ENCODE measurements around the gene TMEM114. TPM values are rescaled to one million over a fixed set of nuclear protein-coding genes. Genes with fewer than 3 reads are reported as not detected.
A peak's percentile ranks its signal among the peaks of the same experiment; 100 is the strongest.
"Not testable (repeated sequence)": the region's sequence is repeated elsewhere in the genome, so short reads cannot be mapped to it uniquely, and the experiment has no call there.

The TMEM114 gene
- total RNA-seq, 1 experiment from 2014 or later: not detected

- no peak for DNase-seq (ENCODE audit: low spot score)
- in situ Hi-C loops (cut with HindIII; ENCODE audit: low sequenced_read_pairs): no loop called here
These were observed 10.8 kb downstream of the TMEM114 start for GRCh38 chr16:8579559-8579958.

DNA sequence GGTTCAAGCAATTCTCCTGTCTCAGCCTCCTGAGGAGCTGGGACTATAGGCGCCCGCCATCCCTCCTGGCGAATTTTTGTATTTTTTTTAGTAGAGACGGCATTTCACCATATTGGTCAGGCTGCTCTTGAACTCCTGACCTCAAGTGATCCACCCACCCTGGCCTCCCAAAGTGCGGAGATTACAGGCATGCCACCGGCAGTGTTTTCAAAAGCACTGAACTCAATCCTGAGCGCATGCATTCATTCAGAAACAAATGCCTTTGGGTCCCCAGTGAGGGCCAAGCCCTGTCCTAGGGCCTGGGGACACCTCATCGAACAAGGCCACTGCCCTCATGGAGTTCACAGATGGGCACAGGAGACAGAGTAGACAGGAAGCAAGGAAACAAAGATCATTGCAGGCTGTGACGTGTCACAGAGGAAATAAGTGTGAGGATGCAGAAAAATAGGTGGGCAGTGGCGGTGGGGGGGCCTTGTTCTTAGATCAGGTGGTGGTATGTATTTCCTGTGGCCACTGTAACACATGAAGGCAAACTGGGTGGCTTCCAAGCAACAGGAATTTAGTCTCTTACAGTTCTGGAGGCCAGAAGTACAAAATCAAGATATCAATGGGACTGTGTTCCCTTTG lies 12.5 kb downstream of the TMEM114 start:
- in situ Hi-C loops (cut with HindIII; ENCODE audit: low sequenced_read_pairs): no loop called here
- no peak for DNase-seq (ENCODE audit: low spot score)

- in situ Hi-C loops (cut with HindIII; ENCODE audit: low sequenced_read_pairs): no loop called here
These were observed 13.9 kb downstream of the TMEM114 start for GRCh38 chr16:8576141-8577004.

DNA sequence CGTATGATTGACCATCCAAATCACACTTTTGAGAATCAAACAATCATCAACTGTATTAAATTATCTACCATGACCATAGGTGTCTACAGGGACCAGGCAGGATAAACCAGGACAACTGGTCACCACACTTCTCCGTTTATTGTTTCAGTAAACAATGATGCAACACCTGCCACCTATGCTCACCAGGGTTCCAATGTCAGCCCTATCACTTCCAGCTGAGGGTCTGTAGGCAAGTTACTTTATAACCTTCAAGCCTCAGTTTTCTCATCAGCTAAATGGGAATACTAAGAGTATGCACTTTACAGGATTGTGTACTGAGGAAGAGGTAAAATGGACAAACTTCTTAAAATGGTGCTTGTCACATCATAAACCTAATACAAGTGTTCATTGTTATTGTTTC lies 14.9 kb downstream of the TMEM114 start:
- no peak for DNase-seq (ENCODE audit: low spot score)
- in situ Hi-C loops (cut with HindIII; ENCODE audit: low sequenced_read_pairs): no loop called here

More at GRCh38 chr16:8576141-8577004, 13.9 kb downstream of the TMEM114 start:
- no peak for DNase-seq (ENCODE audit: low spot score)

GRCh38 chr16:8572919-8573724 lies 17.2 kb downstream of the TMEM114 start:
- in situ Hi-C loops (cut with HindIII; ENCODE audit: low sequenced_read_pairs): no loop called here
- peak; percentile 9 for DNase-seq (ENCODE audit: low spot score)

- in situ Hi-C loops (cut with HindIII; ENCODE audit: low sequenced_read_pairs): no loop called here
- no peak for DNase-seq (ENCODE audit: low spot score)
These were observed 18.0 kb downstream of the TMEM114 start for GRCh38 chr16:8572063-8572918.

GRCh38 chr16:8571061-8571596 lies 19.2 kb downstream of the TMEM114 start:
- in situ Hi-C loops (cut with HindIII; ENCODE audit: low sequenced_read_pairs): no loop called here
- DNase-seq (ENCODE audit: low spot score): no peak

DNA sequence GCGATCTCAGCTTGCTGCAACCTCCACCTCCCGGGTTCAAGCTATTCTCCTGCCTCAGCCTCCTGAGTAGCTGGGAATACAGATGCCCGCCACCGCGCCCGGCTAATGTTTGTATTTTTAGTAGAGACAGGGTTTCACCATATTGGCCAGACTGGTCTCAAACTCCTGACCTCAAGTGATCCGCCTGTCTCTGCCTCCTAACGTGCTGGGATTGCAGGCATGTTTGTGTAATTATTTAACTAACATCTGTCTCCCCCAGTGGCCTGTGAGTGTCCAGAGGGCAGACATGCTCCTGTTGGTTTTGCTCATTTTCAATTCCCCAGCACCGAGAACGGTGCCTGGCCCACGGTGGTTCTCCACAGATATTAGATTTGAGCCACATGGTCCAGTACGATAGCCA lies 19.9 kb downstream of the TMEM114 start:
- DNase-seq (ENCODE audit: low spot score); in situ Hi-C loops (cut with HindIII; ENCODE audit: low sequenced_read_pairs): not testable (repeated sequence)

GRCh38 chr16:8569650-8570346 lies 20.5 kb downstream of the TMEM114 start:
- in situ Hi-C loops (cut with HindIII; ENCODE audit: low sequenced_read_pairs): loop anchor here (5.0 kb wide), 1 partner anchor 68 kb away; no protein-coding TSS in a partner anchor
- DNase-seq (ENCODE audit: low spot score): peak; percentile 32

DNA sequence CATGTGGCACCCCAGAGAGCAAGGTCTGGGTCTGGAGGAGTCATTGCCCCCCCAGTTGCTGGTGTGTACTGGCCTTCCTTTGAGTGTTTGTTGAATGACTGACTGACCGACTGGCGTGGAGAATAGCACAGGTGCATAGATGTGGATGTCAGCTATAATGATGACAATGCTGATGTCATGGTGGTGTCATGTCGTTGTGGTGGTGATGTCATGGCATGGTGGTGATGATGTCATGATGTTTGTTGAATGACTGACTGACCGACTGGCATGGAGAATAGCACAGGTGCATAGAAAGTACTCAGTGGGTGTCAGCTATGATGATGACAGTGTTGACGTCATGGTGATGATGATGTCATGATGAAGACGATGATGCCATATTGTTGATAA lies 22.1 kb downstream of the TMEM114 start:
- in situ Hi-C loops (cut with HindIII; ENCODE audit: low sequenced_read_pairs): loop anchor here (5.0 kb wide), 1 partner anchor 69 kb away; no protein-coding TSS in a partner anchor
- no peak for DNase-seq (ENCODE audit: low spot score)

DNA sequence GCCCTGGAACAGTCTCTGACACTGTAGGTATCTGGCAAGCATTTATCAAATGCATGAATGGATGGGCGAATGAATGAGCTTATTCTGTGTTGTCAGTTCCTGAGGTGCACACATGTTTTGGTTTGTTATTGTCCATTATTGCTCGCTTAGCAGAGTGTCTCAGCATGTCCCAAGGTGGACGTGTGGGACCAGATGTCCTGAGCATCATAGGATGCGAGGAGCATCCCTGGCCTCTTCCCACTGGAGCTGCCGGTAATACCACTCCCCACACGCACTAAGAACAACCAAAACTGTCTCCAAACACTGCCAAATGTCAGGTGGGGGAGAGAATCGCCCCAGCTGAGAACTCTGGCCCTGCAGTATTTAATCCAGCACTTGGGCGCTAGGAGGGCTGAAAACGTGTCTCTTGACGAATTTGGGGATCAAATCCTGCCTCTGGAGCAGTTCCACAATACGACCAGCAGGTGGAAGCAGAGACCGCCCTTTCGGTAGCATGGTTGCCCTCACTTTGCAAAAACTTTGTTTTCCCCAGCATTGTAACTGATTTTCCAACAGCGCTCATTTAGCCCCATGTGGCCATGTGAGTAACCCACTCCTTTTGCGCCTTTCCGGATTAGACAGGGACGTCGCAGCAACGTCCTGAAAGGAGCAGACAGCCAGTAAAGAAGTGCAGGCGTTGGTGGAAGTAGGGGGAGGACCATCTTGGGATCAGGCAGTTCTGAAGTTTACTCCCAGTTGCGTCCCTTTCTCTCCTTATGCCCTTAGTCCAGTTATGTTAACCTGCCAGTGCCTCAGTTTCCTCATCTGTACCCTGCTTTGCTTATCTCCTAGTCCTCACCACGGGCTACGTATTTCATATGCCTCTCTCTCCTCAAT lies 22.7 kb downstream of the TMEM114 start:
- in situ Hi-C loops (cut with HindIII; ENCODE audit: low sequenced_read_pairs): loop anchor here (5.0 kb wide), 1 partner anchor 70 kb away; no protein-coding TSS in a partner anchor
- peak; percentile 76 for DNase-seq (ENCODE audit: low spot score)

GRCh38 chr16:8565498-8565897 lies 24.8 kb downstream of the TMEM114 start:
- in situ Hi-C loops (cut with HindIII; ENCODE audit: low sequenced_read_pairs): loop anchor here (5.0 kb wide), 1 partner anchor 72 kb away; no protein-coding TSS in a partner anchor
- no peak for DNase-seq (ENCODE audit: low spot score)

DNA sequence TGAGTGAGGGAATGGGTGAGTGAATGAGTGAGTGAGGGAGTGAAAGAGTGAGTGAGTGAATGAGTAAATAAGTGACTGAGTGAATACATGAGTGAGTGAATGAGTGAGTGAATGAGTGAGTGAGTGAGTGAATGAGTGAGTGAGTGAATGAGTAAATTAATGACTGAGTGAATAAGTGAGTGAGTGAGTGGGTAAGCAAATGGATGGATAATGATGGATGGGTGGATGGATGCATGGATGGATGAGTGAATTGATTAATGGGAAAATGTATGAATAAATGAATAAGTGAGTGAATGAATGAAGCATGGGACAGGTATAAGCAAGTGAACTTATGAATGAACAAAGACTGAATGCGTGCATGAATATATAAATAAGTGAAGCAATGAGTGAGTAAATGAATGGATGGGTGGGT lies 25.4 kb downstream of the TMEM114 start:
- DNase-seq (ENCODE audit: low spot score): no peak
- in situ Hi-C loops (cut with HindIII; ENCODE audit: low sequenced_read_pairs): loop anchor here (5.0 kb wide), 1 partner anchor 72 kb away; no protein-coding TSS in a partner anchor

DNA sequence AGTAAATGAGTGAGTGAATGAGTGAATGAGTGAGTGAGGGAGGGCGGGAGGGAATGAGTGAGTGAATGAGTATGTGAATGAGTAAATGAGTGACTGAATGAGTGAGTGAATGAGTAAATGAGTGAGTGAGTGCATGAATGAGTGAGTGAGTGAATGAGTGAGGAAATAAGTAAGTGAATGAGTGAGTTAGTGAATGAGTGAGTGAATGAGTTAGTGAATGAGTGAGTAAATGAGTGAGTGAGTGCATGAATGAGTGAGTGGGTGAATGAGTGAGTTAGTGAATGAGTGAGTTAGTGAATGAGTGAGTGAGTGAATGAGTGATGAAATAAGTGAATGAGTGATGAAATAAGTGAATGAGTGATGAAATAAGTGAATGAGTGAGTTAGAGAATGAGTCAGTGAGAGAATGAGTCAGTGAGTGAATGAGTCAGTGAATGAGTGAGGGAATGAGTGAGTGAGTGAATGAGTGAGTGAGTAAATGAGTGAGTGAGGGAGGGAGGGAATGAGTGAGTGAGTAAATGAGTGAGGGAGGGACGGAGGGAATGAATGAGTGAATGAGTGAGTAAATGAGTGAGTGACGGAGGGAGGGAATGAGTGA lies 26.3 kb downstream of the TMEM114 start:
- in situ Hi-C loops (cut with HindIII; ENCODE audit: low sequenced_read_pairs); DNase-seq (ENCODE audit: low spot score): not testable (repeated sequence)

DNA sequence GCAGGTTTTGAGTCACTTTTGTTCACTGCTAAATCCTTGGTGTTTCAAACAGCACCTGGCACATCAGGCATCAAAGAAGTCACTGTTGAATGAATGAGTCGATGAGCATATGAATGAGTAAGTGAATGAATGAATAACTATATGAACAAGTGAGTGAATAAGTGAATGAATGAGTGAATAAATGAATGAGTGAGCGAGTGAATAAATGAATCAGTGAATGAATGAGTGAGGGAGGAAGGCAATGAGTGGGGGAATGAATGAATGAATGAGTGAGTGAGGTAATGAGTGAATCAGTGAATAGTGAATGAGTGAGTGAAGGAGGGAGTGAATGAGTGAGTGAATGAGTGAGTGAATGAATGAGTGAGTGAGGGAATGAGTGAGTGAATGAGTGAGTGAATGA lies 28.8 kb downstream of the TMEM114 start:
- in situ Hi-C loops (cut with HindIII; ENCODE audit: low sequenced_read_pairs): no loop called here
- DNase-seq (ENCODE audit: low spot score): no peak

DNA sequence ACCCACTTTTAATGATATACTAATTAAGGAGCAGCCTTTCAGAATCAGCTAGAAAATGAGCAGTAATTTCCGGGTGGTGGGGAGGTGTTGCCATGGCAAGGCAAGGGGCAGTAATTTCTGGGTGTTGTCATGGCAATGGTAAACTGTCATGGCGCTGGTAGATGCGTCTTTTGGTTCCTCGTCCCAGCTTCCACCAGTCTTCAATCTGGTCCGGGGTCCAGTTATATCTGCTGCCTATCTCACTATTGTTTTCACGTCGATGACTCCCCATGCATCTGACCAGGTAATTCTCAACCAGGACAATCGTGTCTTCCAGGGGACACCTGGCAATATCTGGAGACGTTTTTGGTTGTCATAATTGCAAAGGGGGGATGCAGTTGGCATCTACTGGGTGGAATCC lies 34.9 kb downstream of the TMEM114 start:
- in situ Hi-C loops (cut with HindIII; ENCODE audit: low sequenced_read_pairs): no loop called here
- DNase-seq (ENCODE audit: low spot score): no peak

Data from G401 (cell line).